HTERT RPE-1 (cell line): ENCODE results near the gene ASIC5.

Experiments
- in situ Hi-C: fragments of 300-500 bp; cut with MboI; formaldehyde crosslinking; loops from 4 replicates; pipeline ENCODE4 v1.14.3; 2020; ENCODE audit warnings: low sequenced_read_pairs

ASIC5 gene

DNA sequence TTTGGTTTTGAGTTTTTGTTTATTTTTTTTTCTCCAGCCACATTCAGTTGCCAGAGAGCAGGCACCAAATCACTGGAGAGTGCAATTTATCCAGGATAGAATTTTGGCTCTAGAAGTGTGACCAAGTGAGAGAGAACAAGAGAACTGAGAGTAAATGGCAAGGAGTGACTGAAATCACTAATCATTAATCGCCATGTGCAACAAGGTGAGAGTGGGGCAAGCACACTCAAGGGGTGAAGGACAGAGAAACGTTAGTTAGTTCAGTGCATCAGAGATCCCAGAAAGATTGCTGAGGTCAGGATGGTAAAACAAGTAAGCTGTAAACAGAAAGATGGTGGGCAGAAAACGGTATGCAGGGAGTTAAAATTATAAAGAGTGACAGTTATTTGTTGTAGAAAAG is 17.8 kb upstream of the ASIC5 start:
- in situ Hi-C loops = no loop called here

DNA sequence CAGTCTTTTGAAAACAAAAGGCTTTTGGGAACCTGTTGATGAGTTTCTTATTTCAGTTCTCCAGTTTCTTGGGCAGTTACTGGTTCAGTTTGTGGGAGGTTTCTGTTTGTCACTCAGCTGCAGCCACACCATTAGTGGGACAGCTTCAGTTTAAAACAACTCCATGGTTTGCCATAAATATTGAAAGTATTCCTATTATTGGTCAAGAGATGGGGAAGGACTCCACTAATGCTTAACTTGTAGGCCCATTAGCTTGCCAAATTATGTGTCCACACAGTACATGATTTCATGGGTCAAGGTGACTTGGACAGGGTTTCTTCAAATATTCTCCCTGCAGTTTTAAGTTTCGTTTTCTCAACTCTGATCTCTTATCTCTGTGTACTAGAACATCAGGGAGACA is 15.5 kb upstream of the ASIC5 start:
- in situ Hi-C loops = no loop called here

GRCh38 chr4:155879767-155880166 is 13.7 kb upstream of the ASIC5 start:
- in situ Hi-C loops = no loop called here

DNA sequence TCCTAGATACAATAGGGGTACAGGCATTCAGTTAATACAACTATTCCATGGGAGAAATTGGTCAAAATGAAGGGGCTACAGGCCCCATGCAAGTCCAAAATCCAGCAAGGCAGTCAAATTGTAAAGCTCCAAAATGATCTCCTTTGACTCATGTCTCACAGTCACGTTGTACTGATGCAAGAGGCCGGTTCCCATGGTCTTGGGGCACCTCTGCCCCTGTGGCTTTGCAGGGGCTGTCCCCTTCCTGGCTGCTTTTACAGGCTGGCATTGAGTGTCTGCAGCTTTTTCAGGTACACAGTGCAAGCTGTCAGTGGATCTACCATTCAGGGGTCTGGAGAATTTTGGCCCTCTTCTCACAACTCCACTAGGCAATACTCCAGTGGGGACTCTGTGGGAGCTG is 12.5 kb upstream of the ASIC5 start:
- in situ Hi-C loops = no loop called here

- in situ Hi-C loops = no loop called here
Measured at GRCh38 chr4:155877971-155878370, 11.9 kb upstream of the ASIC5 start.

GRCh38 chr4:155875878-155876277 is 9.8 kb upstream of the ASIC5 start:
- in situ Hi-C loops = no loop called here

DNA sequence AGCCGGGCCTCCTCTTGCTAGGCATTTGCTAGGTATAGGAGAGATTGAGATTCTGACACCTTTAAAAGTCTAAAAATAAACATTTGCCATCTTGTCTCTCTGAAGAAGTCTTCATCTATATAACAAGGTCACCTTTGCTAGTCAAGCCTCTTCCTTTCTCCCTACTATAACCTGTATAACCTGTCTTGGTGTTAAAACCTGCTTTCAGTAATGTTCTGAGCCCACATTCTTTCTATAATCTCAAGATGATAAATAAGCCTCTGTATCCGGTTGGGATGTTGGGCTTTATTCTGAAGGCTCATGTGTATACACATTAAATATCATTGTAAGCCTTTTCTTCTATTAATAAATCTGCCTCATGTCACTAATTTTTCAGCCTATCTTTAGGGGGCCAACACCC is 10.2 kb downstream of the ASIC5 start:
- in situ Hi-C loops = no loop called here

DNA sequence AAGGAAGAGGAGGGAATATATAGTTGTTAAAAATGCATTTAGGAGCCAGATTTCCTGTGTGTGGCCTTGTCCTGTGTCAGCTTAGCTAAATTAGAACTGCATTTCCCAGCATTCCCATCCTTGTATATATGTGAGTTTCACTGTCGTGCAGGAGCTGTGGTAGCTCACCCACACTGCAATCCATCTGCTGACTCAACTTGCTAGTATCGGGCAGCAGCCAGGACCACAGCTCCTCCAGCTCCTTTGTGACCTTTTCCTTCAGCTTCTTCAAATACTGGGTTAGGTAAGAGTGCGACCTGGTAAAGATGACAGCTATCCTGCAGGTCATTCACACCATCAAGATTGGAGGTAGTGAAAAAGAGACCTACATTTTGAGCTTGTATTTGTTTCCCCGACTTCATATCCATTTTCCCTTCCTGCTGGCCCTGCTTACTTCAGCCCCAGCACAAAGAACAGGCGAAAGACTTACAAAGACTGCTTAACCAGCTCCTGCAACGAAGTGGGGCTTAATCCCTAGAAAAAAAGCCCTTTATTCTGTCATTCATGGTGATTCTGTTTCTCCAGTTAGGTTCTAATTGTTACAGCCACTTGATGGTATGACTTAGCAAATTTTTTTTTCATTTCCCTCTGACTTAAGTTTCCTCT is 11.4 kb downstream of the ASIC5 start:
- in situ Hi-C loops = no loop called here

GRCh38 chr4:155853189-155853588 is 12.9 kb downstream of the ASIC5 start:
- in situ Hi-C loops = no loop called here

DNA sequence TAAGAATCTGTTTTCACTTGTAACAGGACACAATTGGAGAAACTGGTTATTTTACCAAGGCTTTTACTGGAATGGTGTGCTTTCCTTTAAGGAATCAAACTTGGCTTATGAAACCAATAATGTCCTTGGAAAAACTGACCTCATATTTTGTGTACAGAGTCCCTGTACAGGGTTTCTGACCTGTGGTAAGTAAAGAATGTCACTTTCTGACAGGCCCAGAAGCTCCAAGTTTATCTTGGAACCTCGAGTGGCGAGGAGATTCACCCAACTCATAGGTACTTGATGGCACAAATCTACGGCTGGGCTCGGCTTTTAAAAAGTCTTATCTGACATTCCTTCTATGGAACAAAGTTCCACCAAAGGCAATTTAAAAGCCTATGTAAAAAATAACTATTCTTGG is 17.0 kb downstream of the ASIC5 start:
- in situ Hi-C loops = no loop called here

- in situ Hi-C loops = no loop called here
Measured at GRCh38 chr4:155846929-155847328, 19.1 kb downstream of the ASIC5 start.

DNA sequence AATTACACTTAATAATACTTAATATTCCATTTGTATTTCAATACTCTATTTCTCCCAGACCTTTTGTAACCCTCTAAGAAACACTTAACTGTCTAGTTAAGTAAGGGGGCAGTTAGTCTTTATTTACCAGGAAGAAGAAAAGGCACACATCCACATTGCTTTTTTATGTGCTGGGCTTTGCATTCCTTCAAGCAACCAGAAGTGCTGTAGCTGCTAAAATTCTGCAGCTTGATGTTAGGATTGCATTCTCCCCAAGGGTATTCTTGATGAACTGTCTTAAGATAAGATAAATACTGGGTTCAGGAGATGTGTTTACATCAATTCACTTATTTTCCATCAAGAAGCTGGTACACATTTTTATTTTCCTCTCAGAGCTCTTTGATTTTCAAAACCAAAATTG is 24.0 kb downstream of the ASIC5 start:
- in situ Hi-C loops = no loop called here

GRCh38 chr4:155837203-155837796 is 28.8 kb downstream of the ASIC5 start:
- in situ Hi-C loops = no loop called here

DNA sequence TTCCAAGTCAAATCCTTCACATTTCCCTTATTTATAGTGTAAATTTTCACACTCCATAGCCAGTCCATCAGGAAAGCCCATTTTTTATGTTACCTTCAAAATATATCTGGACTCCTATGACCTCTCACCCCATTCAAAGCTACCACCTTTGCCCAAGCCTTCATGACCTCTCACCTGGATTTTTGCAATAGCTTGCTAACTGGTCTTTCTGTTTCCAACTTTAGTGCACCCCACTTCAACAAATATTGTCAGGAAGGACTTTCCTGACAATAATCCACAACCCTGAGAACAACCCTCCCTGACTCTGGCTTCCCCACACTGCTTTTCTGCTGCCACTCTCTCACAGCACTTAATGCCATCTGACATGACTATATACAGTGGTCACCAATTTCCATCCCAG is 33.4 kb downstream of the ASIC5 start:
- in situ Hi-C loops = no loop called here

DNA sequence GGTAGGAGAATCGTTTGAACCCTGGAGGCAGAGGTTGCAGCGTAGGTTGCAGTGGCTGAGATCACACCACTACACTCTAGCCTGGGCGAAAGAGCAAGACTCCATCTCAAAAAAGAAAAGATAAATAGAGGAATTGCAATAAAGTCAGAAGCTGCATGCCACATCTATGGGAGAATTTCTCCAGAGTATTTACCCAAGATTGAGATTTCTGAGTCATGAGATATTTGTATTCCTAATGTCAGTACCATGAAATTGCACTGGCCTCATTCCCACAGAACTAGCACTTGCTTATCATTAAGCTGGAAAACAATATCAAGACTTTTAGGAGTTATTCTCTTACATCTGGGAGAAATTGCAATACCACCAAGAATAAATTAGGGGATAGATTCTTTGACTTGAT is 37.4 kb downstream of the ASIC5 start:
- in situ Hi-C loops = no loop called here

DNA sequence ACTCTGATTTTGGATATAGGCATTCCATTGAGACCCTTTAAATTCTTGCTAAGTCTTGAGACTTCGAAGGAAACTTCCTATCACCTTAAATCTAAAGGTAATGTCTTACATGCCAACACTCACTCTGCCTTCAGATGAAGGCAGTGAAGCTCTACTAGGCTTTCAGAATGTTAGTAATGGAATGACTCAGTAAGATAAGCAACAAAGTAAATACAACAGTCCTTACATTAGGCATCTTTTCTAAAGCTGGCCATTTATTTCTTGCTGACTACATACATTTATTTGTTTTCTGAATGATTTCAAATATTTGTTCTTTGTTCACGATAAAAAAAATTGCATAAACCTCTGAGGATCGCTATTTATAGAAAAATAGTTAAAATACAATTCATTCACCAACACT is 43.5 kb downstream of the ASIC5 start:
- in situ Hi-C loops = no loop called here

GRCh38 chr4:155820887-155821518 is 45.1 kb downstream of the ASIC5 start:
- in situ Hi-C loops = no loop called here

DNA sequence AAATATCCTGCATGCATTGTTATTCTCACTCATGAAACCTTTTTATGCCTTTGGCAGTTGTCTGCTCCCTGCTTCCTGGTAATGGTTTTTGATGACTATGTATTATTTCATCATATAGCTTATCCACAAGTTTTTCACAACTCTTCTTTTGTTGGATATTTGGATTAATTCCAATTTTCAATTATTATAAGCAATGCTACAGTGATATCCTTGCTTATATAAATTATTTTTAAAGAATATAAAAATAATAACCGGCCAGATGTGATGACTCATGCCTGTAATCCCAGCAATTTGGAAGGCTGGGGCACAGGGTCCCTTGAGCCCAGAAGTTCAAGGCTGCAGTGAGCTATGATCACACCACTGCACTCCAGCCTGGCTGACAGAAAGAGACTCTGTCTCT is 47.0 kb downstream of the ASIC5 start:
- in situ Hi-C loops = no loop called here

DNA sequence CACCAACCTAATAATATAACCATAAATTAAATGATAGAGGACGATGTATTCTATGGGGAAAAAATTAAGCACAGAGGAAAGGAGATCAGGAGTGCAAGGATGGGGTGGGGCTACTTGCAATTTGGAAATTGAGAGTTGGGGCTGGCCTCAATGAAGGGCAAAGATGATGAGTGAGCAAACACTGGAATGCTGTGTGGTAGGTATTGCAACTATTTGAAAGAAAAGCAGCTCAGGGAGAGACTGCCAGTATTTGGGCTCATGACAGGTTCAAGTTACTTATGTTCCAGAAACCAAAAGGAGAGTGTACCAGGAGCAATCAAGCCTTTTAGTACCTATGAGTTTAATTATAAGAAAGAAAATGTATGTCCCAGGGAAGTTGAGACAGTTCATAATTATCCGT is 47.4 kb downstream of the ASIC5 start:
- in situ Hi-C loops = no loop called here

GRCh38 chr4:155811083-155811482 is 55.0 kb downstream of the ASIC5 start:
- in situ Hi-C loops = no loop called here

- in situ Hi-C loops = no loop called here
Measured at GRCh38 chr4:155809835-155810234, 56.2 kb downstream of the ASIC5 start.

DNA sequence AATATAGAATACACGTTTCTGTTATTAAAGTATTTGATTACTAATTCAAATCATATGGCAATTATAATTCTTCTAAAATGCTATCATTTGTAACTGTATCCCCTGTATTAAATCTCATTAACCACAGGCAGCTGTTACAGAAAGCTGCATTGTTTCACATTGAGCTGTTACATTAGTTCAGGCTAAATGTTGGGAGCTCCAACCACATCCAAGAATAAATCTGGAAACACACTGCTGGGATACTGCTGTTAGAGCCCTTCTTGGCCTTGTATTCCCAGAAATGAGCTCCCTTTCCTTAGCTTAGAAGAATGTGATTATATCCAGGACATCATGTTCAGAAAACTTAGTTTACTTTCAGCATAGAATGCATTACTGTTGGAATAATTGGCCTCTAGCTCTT is 59.1 kb downstream of the ASIC5 start:
- in situ Hi-C loops = no loop called here

- in situ Hi-C loops = no loop called here
Measured at GRCh38 chr4:155805016-155805415, 61.1 kb downstream of the ASIC5 start.
